ENCODE results near the gene MYO5A.

- TF ChIP-seq CTCF (IDR thresholded peaks at IDR 0.05; ENCODE audit: insufficient read depth, low read length) (no peak), REST (IDR thresholded peaks at IDR 0.05; ENCODE audit: insufficient replicate concordance, low read depth) (no peak), SPI1 (IDR thresholded peaks at IDR 0.05; ENCODE audit: borderline replicate concordance, low read depth) (no peak), POLR2AphosphoS5 (IDR thresholded peaks at IDR 0.05; ENCODE audit: low read depth) (no peak)
Measured at GRCh38 chr15:52556524-52557273, 28.0 kb upstream of the MYO5A start.
